Tibial nerve (tissue), 4 donors: ENCODE measurements around the gene EREG. TPM values are rescaled to one million over a fixed set of nuclear protein-coding genes. Genes with fewer than 3 reads are reported as not detected.
"Not testable (repeated sequence)": the region's sequence is repeated elsewhere in the genome, so short reads cannot be mapped to it uniquely, and the experiment has no call there.

ENCODE experiments used
- DNase-seq, 2 donors: peaks; one replicate each; pipeline ENCODE4 v3.0.0-alpha.2; 2019; ENCODE audit warnings: low spot score in 2 of 2
- H3K27ac ChIP-seq, 4 donors: fragments of 200-600 bp; sonication (generic) in 3 of 4; one replicate each; pipeline ENCODE4 v1.5.1; 2017 to 2019; ENCODE audit warnings: mild to moderate bottlenecking in 1 of 4
- H3K27me3 ChIP-seq, 2 donors: fragments of 200-600 bp; sonication (generic) in 1 of 2; one replicate each; pipeline versions ENCODE4 v1.5.1 to v1.6.0; 2017 to 2019
- H3K36me3 ChIP-seq, 3 donors: fragments of 200-600 bp; sonication (generic); one replicate each; pipeline ENCODE4 v1.5.1; 2018 to 2019
- H3K4me1 ChIP-seq, 4 donors: fragments of 200-600 bp; sonication (generic) in 3 of 4; one replicate each; pipeline ENCODE4 v1.5.1; 2017 to 2019
- H3K4me3 ChIP-seq, 4 donors: fragments of 200-600 bp; sonication (generic) in 3 of 4; one replicate each; pipeline ENCODE4 v1.5.1; 2017 to 2019; ENCODE audit warnings: mild to moderate bottlenecking in 1 of 4, moderate library complexity in 1 of 4
- H3K9me3 ChIP-seq, 4 donors: fragments of 200-600 bp; sonication (generic) in 3 of 4; one replicate each; pipeline ENCODE4 v1.5.1; 2017 to 2019
- CTCF ChIP-seq, 5 experiments: fragments of 200-600 bp in 3 of 5; fragments of 450-650 bp in 2 of 5; sonication (generic) in 3 of 5; IDR thresholded peaks; one replicate each; pipeline ENCODE4 v1.5.1; 2016 to 2019; ENCODE audit warnings: antibody characterized with exemption in 5 of 5, mild to moderate bottlenecking in 3 of 5, moderate library complexity in 2 of 5
- EP300 ChIP-seq, 2 donors: sonication (generic); formaldehyde crosslinking; IDR thresholded peaks; one replicate each; pipeline ENCODE4 v1.6.1; 2017; ENCODE audit warnings: antibody characterized with exemption in 2 of 2, mild to moderate bottlenecking in 1 of 2
- POLR2A ChIP-seq, 2 donors: fragments of 450-650 bp; IDR thresholded peaks; one replicate each; pipeline ENCODE4 v1.6.1; 2017; ENCODE audit warnings: antibody characterized with exemption in 2 of 2, mild to moderate bottlenecking in 2 of 2, moderate library complexity in 2 of 2
- WGBS, 2 donors: methylation state at CpG; one replicate each; pipeline ENCODE4 v1.1.5; 2018; 5-methylcytosine and 5-hydroxymethylcytosine counted together
- total RNA-seq, 4 donors: library from RNA; depleted of rRNA; stranded (reverse); fragments of >200 nt; gene quantifications; one replicate each; pipeline ENCODE4 v1.1.0, GENCODE V29; 2016

EREG gene
- total RNA-seq, 4 donors from 2014 or later: 0.20 to 0.21 TPM; not detected in 2

GRCh38 chr4:74394476-74395136 lies 29.7 kb downstream of the EREG start:
- TF ChIP-seq EP300 (IDR thresholded peaks at IDR 0.05): no peak
- 75 to 81% methylated on average over 5 of the region's 5 CpGs for WGBS, 2 donors
- Histone ChIP-seq H3K27me3 (no peaks in the 10 kb centered on the region), H3K36me3 (no peaks in the 10 kb centered on the region), H3K4me3 (no peak overlapping the region), H3K4me1 (no peaks in the 10 kb centered on the region), H3K27ac (no peak overlapping the region), H3K9me3 (no peaks in the 10 kb centered on the region)
- DNase-seq: no peak

- no peak overlapping the region for H3K4me3 ChIP-seq
- no peak overlapping the region for H3K27ac ChIP-seq
- no peaks in the 10 kb centered on the region for H3K27me3 ChIP-seq
- H3K9me3 ChIP-seq: no peaks in the 10 kb centered on the region
- H3K4me1 ChIP-seq: no peaks in the 10 kb centered on the region
- WGBS, 2 donors: 8 to 29% methylated on average over 2 of the region's 2 CpGs
- H3K36me3 ChIP-seq: no peaks in the 10 kb centered on the region
- no peak for DNase-seq
- no peak for TF ChIP-seq POLR2A (IDR thresholded peaks at IDR 0.05)
- no peak for TF ChIP-seq EP300 (IDR thresholded peaks at IDR 0.05)
- TF ChIP-seq CTCF (IDR thresholded peaks at IDR 0.05): no peak
These were observed 30.7 kb downstream of the EREG start for GRCh38 chr4:74395633-74396032.

GRCh38 chr4:74397748-74398426 lies 32.9 kb downstream of the EREG start:
- no peak for DNase-seq
- H3K9me3 ChIP-seq: no peaks in the 10 kb centered on the region
- H3K36me3 ChIP-seq: no peaks in the 10 kb centered on the region
- H3K4me3 ChIP-seq: peak overlapping the region in 2 of 4 donors; percentile 35 to 36
- H3K27me3 ChIP-seq: no peaks in the 10 kb centered on the region
- WGBS, 2 donors: 82 to 83% methylated on average over 5 to 6 of the region's 6 CpGs
- TF ChIP-seq EP300 (IDR thresholded peaks at IDR 0.05) (no peak), CTCF (IDR thresholded peaks at IDR 0.05) (no peak), POLR2A (IDR thresholded peaks at IDR 0.05) (no peak)
- peak overlapping the region in 1 of 4 donors; percentile 72 for H3K27ac ChIP-seq
- no peaks in the 10 kb centered on the region for H3K4me1 ChIP-seq

- H3K4me1 ChIP-seq, H3K9me3 ChIP-seq, H3K27me3 ChIP-seq, H3K36me3 ChIP-seq, H3K4me3 ChIP-seq, DNase-seq, H3K27ac ChIP-seq: not testable (repeated sequence)
- WGBS, 2 donors: 98% methylated on average over 8 to 12 of the region's 32 CpGs
These were observed 34.1 kb downstream of the EREG start for GRCh38 chr4:74398894-74399589.

- Histone ChIP-seq H3K4me3 (no peak overlapping the region), H3K27ac (no peak overlapping the region), H3K9me3 (no peaks in the 10 kb centered on the region), H3K4me1 (no peaks in the 10 kb centered on the region), H3K27me3 (no peaks in the 10 kb centered on the region), H3K36me3 (no peaks in the 10 kb centered on the region)
- TF ChIP-seq EP300 (IDR thresholded peaks at IDR 0.05): no peak
- no peak for TF ChIP-seq CTCF (IDR thresholded peaks at IDR 0.05)
- no peak for TF ChIP-seq POLR2A (IDR thresholded peaks at IDR 0.05)
- DNase-seq: no peak
- WGBS, 2 donors: 69 to 74% methylated on average over 10 of the region's 10 CpGs
These were observed 35.5 kb downstream of the EREG start for GRCh38 chr4:74400395-74400794.
